ENCODE results near the gene CEACAM1.
"Not testable (repeated sequence)": the region's sequence is repeated elsewhere in the genome, so short reads cannot be mapped to it uniquely, and the experiment has no call there.

Gene CEACAM1

DNA sequence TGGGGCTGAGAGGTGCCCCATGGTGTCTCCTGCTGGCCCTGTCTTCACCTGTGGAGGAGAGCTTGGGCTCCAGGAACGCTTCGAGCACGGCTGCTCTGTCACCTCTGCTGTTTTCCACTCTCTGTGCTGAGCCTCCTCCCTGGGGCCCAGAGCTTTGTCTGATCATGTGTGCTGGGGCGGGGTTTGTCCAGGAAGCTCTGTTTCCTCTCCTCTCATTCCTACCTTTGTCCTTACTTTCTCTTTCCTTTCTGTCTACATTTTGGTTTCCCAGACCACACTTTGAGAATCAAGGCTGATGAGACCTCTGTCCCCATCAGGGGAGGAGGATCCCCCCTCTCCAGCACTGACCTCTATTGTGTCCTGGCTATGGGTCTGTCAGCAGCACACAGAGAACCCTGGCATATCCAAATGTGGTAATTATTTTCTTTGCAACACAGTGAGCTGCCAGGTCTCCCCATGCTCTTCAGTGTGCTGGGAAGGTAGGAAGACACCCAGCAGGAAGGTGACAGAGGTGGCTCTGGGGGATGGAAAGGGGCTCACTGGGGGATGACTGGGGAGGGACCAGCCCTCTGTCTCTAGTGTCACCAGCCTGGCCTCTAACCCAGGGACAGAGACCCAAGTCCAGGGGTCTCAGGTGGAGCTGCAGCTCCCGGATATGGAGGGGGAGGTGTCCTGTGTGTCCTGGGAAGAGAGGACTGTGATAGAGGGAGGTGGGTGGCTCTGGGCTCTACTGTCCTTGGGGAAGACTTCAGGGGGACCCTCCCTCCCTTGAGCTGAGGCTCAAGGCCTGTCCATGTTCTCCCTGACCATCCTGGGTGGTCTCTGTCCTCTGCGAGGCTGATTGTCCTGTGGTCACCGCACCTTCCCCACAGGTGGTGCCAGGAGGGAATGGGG lies at the start of gene CEACAM1:
Gene CEACAM1, minus strand, starts transcription at position 128 of the 894 bp plus-strand sequence. Its CDS starts 107 bp downstream, at position 21.
- DNase-seq (ENCODE audit: low read depth, low spot score) = no peak

GRCh38 chr19:42577016-42577415 lies 48.7 kb upstream of the CEACAM1 start:
- DNase-seq (ENCODE audit: low read depth, low spot score) = no peak

DNA sequence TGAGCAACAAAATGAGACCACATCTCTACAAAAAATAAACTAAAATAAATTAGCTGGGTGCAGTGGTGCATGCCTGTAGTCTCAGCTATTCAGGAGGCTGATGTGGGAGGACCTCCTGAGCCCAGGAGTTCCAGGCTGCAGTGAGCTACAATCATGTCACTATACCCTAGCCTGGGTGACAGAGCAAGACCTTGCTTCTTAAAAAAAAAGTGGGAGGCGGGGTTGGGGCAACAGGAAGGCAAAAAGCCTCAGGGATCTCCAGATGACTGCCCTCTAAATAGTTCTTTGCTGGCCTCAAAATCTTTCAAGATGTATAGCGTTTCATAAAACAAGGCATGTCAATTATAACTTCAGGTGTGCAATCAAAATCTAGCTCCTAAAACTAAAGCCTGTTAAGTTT lies 48.0 kb upstream of the CEACAM1 start:
- no peak for DNase-seq (ENCODE audit: low read depth, low spot score)

- no peak for DNase-seq (ENCODE audit: low read depth, low spot score)
These were observed 45.4 kb upstream of the CEACAM1 start for GRCh38 chr19:42573642-42574041.

- no peak for DNase-seq (ENCODE audit: low read depth, low spot score)
These were observed 42.8 kb upstream of the CEACAM1 start for GRCh38 chr19:42571116-42571515.

GRCh38 chr19:42569193-42569592 lies 40.9 kb upstream of the CEACAM1 start:
- no peak for DNase-seq (ENCODE audit: low read depth, low spot score)

- no peak for DNase-seq (ENCODE audit: low read depth, low spot score)
These were observed 39.7 kb upstream of the CEACAM1 start for GRCh38 chr19:42568006-42568405.

GRCh38 chr19:42567567-42567966 lies 39.3 kb upstream of the CEACAM1 start:
- no peak for DNase-seq (ENCODE audit: low read depth, low spot score)

DNA sequence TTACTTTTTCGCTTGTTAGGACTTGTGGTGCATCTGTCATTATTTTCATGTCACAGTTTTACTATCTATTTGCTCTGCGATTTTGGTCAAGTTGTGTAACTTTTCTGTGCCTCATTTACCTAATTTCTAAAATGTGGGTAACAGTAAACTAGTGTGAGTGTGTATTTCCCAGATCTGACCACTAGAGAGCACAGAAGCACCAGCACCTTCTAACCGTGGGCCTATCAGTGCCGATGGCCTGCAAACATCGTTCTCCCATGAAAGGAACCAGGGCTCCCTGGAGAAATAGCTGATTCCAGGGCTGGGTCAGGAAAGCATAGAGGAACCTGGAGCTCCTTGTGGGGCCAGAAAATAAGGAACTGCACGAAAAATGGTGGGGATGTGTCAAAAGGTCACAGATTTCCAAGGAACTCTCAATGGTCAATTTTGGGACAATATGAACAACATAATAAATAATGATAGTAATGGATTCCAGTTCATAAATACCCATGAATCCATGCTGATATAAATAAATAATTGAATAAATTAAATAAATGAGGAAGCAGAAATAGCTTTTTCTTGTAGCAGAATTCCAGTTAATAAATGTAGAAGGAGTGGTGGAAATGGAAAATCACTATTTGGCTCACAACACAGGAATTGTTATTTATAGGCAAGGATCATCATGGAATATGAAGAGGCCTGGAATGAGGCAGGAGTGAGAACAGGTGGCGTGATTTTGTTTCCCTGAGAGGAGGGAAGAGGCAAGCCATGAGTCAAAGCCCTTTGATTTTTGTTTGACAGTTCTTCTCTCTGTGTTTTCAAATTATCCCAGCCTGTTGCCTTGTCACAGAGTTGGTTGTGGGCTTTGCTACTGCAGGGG lies 35.3 kb upstream of the CEACAM1 start:
- DNase-seq (ENCODE audit: low read depth, low spot score) = no peak

DNA sequence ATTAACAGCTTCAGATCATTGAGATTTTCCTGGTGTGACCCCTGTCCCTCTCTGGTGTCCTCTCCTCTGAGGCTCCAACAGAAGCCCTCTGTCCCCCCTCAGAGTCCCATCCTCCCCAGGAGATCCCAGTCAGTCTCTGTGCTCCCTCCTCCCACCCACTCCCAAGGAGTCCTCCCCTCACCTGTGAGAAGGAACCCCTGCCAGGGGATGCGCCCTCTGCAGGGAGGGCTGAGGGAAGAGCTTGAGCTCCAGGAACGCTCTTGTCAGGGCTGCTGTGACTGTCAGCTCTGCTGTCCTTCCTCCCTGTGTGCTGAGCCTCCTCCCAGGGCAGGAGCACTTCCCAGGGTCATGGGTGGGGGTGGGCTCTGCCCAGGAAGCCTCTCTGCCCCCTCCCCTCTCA lies 33.2 kb upstream of the CEACAM1 start:
- no peak for DNase-seq (ENCODE audit: low read depth, low spot score)

- no peak for DNase-seq (ENCODE audit: low read depth, low spot score)
These were observed 32.5 kb upstream of the CEACAM1 start for GRCh38 chr19:42560731-42561130.

DNA sequence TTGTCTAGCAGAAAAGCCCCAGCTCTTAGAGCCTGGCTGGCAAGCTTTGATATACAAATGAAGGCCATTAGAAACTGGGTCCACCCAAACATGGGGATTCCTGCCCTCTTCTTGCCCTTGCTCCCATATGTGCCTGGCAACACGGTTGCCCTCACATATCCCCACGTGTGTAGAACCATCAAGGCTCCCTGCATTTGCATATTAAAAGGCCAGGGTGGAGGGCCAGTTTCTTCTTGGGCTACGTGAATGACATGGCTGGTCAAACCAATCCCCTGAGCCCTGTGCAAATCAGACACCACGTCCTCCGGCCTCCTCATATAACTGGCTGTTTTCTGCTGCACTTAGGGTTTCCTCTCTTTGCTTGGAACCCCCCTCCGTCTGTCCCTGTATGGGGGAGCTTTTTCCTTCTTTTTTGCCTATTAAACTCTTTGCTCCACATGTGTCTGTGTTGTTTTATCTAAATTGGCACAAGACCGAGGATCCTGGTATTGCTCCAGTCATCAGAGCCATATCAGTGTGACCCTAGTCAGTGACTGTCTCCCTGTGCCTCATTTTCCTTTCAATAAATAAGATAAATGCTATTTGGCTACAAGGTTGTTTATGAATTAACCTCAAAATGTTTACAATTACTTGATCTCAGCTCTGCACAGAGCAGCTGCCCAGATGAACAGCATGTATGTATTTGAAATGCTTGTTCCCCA lies 30.3 kb upstream of the CEACAM1 start:
- DNase-seq (ENCODE audit: low read depth, low spot score) = no peak

- DNase-seq (ENCODE audit: low read depth, low spot score) = not testable (repeated sequence)
These were observed 29.1 kb upstream of the CEACAM1 start for GRCh38 chr19:42557386-42557871.

DNA sequence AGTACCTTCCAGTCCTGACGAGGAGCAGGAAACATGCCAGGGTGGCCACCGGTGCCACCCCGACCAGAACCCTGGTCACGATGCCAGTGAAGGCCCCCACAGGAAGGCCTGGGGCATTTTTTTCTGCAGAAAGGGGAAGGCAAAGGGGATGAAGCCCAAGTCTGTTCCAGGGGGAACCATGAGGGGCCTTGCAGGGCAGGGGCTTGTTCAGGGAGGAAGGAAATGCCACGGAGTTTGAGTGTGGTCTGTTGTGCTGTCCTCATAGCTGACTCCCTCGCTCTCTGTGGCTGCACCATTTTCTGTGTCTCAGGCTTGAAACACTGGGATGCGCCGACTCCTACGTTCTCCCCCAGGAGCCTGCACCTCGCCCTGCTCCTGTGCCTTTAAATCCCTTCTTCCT lies 27.5 kb upstream of the CEACAM1 start:
- DNase-seq (ENCODE audit: low read depth, low spot score) = no peak

GRCh38 chr19:42555317-42555716 lies 27.0 kb upstream of the CEACAM1 start:
- DNase-seq (ENCODE audit: low read depth, low spot score) = no peak

GRCh38 chr19:42554046-42554575 lies 25.8 kb upstream of the CEACAM1 start:
- DNase-seq (ENCODE audit: low read depth, low spot score) = no peak

GRCh38 chr19:42553292-42554045 lies 25.2 kb upstream of the CEACAM1 start:
- DNase-seq (ENCODE audit: low read depth, low spot score) = no peak

DNA sequence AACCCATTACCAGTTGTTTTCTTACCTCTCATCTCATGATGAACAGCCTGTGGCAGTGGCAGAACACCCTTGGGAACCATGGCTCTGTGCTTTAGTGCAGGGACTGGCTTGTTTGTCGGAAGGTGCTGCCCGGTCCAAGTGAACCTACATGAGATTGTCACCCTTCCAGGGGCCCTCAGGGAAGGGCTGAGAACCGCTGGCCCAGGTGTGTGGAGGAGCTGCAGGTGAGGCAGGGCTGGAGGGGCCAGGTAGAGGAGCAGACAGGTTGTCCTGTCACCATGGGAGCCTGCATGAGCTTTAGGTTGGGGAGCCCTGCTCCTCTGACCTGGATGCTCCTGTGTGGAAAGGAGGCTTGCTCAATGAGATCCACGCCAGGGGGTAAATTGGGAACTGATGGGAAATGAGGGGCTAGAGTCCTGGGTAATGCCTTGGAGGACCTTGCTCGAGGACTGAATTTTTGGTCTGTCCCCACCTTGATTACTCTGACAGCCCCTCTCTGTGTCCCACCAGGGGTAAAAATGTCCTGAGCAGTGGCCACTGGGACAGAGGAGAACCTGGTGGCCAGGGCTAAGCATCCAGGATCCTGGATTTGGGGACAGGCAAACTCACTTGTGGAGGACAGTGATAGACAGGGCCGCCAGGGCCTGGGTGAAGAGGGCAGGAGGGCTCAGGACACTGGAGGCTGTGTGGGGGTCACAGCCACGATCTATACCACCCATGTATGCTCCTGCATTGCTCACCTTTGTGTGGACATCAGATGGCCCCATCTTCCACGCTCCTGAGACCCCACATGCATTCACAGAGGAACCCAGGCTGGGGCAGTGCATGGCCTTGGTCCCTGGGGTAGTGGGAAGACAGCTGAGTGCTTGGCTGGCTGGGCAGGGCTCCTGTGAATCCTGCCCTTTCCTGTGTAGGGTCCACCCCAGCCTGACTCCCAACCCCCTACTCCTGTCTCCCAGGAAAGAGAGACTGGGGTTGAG lies 24.1 kb upstream of the CEACAM1 start:
- no peak for DNase-seq (ENCODE audit: low read depth, low spot score)

GRCh38 chr19:42550521-42550920 lies 22.2 kb upstream of the CEACAM1 start:
- not testable (repeated sequence) for DNase-seq (ENCODE audit: low read depth, low spot score)

GRCh38 chr19:42549067-42549466 lies 20.8 kb upstream of the CEACAM1 start:
- not testable (repeated sequence) for DNase-seq (ENCODE audit: low read depth, low spot score)

Data from brain pericyte (primary cell).